IPS DF 4.7 (cell line): ENCODE results near the gene NLRP8.
"Not testable (repeated sequence)": the region's sequence is repeated elsewhere in the genome, so short reads cannot be mapped to it uniquely, and the experiment has no call there.

Experiments
- DNase-seq: peaks from one replicate; pipeline ENCODE4 v3.0.0-alpha.2; 2013; ENCODE audit warnings: low spot score; ENCODE audit errors: extremely low read depth

NLRP8 gene

GRCh38 chr19:55973982-55974381 lies 26.4 kb downstream of the NLRP8 start:
- no peak for DNase-seq

- DNase-seq, result no peak
Observed at GRCh38 chr19:55980415-55980814, 32.8 kb downstream of the NLRP8 start.

DNA sequence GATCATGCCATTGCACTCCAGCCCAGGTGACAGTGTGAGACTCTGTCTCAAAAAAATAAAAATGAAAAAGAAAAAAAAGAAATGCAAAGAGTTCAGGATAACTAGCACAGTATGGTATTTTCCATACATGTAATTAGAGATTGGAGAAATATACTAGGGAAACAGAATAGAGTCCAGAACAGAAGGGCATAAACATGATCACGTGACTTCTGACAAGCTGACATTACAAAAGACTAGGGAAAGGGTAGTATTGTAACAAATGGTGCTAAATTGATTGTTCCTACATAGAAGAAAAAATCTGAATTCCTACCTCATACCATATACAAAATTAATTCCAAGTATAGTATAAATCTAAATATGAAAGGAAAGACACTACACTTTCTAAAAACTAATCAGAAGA lies 37.6 kb downstream of the NLRP8 start:
- no peak for DNase-seq

- no peak for DNase-seq
Observed at GRCh38 chr19:55986487-55986886, 38.9 kb downstream of the NLRP8 start, which contains the start of gene NLRP5. TSS of gene NLRP5 (plus strand) at chr19:55986775.

- no peak for DNase-seq
Observed at GRCh38 chr19:55990831-55991230, 43.2 kb downstream of the NLRP8 start.

GRCh38 chr19:55993492-55993891 lies 45.9 kb downstream of the NLRP8 start:
- DNase-seq, result no peak

GRCh38 chr19:56014765-56015164 lies 67.1 kb downstream of the NLRP8 start:
- DNase-seq, result no peak

DNA sequence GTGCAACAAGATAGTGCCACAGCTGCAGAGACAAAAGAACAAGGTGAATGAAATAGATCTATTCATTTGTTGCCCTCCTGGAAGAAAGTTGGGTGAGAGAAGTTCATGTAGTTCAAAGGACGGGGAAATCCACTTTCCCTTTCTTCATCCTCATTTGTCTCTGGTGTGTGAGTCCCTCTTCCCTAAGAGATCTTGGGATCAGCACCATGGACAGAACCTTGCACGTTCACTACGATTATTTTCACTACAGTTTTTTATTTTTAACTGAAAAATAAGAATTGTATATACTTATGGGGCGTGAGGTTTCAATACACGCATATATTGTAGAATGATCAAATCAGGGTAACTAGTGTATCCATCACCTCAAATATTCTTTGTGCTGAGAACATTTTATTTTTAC lies 68.1 kb downstream of the NLRP8 start:
- no peak for DNase-seq

DNA sequence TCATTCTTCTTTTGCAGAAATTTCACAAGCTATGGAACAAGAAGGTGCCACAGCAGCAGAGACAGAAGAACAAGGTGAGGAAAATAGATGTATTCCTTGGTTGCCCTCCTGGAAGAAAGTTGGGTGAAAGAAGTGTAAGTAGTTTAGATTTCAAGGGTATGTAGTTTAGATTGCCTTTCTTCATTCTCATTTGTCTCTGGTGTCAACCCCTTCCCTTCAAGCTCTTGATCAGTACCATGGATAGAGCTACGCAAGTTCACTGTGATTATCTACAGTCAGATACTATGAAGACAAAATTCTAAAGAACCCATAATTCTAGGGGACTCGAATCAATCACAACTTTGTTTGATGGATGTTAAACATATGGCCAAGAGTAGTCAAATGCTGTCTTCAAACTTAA lies 71.7 kb downstream of the NLRP8 start:
- DNase-seq, result not testable (repeated sequence)

DNA sequence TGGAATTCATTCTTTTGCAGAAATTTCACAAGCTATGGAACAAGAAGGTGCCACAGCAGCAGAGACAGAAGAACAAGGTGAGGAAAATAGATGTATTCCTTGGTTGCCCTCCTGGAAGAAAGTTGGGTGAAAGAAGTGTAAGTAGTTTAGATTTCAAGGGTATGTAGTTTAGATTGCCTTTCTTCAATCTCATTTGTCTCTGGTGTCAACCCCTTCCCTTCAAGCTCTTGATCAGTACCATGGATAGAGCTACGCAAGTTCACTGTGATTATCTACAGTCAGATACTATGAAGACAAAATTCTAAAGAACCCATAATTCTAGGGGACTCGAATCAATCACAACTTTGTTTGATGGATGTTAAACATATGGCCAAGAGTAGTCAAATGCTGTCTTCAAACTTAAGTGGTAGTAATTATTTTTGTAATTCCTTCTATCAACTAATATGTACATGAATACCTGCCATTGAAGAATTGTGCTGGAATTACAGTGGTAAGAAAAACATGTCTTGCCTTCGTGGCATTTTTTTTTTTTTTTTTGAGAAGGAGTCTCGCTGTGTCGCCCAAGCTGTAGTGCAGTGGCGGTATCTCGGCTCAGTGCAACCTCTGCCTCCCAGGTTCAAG lies 72.8 kb downstream of the NLRP8 start:
- not testable (repeated sequence) for DNase-seq

DNA sequence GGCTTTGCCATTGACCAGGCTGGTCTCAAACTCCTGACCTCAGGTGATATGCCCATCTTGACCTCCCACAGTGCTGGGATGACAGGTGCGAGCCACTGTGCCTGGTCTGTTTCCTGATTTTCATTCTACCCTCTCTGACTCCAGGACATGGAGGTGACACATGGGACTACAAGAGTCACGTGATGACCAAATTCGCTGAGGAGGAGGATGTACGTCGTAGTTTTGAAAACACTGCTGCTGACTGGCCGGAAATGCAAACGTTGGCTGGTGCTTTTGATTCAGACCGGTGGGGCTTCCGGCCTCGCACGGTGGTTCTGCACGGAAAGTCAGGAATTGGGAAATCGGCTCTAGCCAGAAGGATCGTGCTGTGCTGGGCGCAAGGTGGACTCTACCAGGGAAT lies 79.1 kb downstream of the NLRP8 start:
- DNase-seq, result no peak
